Right ventricle myocardium inferior (tissue), 1 donor: ENCODE measurements around the gene ANXA2. TPM values are rescaled to one million over a fixed set of nuclear protein-coding genes. Genes with fewer than 3 reads are reported as not detected.
"Not testable (repeated sequence)": the region's sequence is repeated elsewhere in the genome, so short reads cannot be mapped to it uniquely, and the experiment has no call there.

Experiments used
- ATAC-seq: fragments of 200-7000 bp; cut with Tn5 transposase; one replicate; pipeline ENCODE4 v1.9.1; 2020; ENCODE audit warnings: mild to moderate bottlenecking, moderate library complexity
- DNase-seq: peaks from one replicate; pipeline ENCODE4 v3.0.0; 2021; ENCODE audit errors: missing footprints
- intact Hi-C: fragments of 100-400 bp; cut with DNase I; formaldehyde crosslinking; loops from one replicate; pipeline ENCODE4 v1.11.0; 2022
- total RNA-seq: library from RNA; stranded (reverse); fragmentation: NEBNext Ultra II Directional; extraction: Animal tissue kit (Norgen Biotek cat#: 25700); gene quantifications from one replicate; pipeline ENCODE4 v1.2.1, GENCODE V29; 2021
- donor health status: DM: no; HTN: yes; CAD: no; lungs with severe emphysema.

The ANXA2 gene
- total RNA-seq, 1 donor from 2014 or later, result 212 TPM

- ATAC-seq, result no peak
- intact Hi-C loops, result no loop called here
- no peak for DNase-seq
These were observed 22.5 kb downstream of the ANXA2 start for GRCh38 chr15:60375306-60375705.

- ATAC-seq, result peak; percentile 65
- no peak for DNase-seq
- intact Hi-C loops, result no loop called here
These were observed 23.1 kb downstream of the ANXA2 start for GRCh38 chr15:60374628-60375081.

DNA sequence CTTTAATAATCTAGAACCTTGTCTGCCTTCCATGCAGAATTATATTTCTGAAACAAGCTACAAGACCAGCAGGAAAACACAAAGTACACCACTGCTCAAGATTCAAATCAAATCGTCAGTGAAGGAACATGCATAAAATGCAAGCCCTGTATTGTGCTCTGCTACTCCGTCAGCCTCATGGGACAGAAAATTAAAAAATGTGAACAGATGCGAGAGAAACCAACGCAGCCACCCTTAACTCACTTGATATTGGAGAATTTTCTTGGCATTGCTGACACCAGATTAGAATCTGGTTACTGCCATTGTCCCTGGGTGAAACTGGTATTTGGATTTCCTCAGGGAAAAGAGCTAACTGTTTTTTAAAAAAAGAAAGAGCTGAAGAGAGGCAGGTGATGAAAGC is 23.6 kb downstream of the ANXA2 start:
- ATAC-seq, result no peak
- no peak for DNase-seq
- intact Hi-C loops, result no loop called here

GRCh38 chr15:60373745-60374144 is 24.0 kb downstream of the ANXA2 start:
- no peak for ATAC-seq
- no peak for DNase-seq
- intact Hi-C loops, result no loop called here

DNA sequence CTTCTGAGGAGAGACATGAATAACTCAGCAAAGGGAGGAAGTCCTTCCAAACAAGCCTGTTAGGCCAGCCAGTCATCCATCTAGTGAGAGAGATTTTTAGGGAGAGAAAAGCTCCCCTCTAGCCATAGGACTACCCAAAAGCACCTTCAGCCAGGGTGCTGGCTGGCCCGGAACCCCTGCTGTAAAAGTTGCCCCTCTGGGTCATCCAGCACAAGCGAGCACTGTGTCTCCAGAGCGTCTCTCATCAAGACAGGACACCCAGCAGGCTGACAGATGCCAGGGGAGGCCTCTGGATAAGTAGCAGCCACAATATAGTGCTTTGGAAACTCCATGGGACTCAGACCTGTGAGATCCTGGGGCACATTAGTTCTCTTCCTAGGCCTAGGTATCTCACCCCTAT is 24.5 kb downstream of the ANXA2 start:
- ATAC-seq (no peak), DNase-seq (no peak)
- intact Hi-C loops, result no loop called here

- intact Hi-C loops, result no loop called here
- DNase-seq (no peak), ATAC-seq (no peak)
These were observed 25.0 kb downstream of the ANXA2 start for GRCh38 chr15:60372756-60373155.

DNA sequence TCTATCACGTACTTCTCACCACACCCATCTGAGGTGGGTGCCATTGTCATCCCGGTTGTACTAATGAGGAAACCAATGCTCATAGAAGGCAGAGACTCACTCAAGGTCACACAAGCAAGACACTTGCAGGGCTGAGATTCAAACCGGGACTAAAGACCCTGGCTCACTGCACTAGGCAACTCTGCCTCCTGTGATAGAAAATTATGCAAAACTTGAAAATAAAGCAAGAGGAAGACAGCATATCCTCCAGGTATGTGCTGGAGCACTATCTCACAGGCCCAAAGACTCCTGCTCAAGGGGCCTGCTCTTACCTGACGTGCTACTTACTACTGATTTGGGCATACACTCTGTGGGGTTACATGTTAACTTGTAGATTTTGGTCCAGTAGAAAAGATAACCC is 25.6 kb downstream of the ANXA2 start:
- intact Hi-C loops, result no loop called here
- DNase-seq (no peak), ATAC-seq (no peak)

GRCh38 chr15:60371175-60372051 is 26.4 kb downstream of the ANXA2 start:
- intact Hi-C loops, result no loop called here
- DNase-seq, result no peak
- ATAC-seq, result peak; percentile 37

DNA sequence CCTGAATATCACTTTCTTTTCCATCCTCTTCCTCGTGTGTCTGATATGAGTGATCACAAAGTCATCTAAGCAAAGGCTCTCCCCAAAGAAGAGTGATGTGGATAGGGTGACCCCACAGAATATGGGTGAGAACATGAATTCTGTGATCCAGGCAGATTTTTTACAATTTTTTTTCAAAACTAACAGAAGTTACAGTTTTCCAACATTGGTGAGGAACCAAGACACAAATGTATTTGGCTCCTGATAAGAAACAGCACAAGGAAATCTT is 27.0 kb downstream of the ANXA2 start:
- no peak for ATAC-seq
- intact Hi-C loops, result no loop called here
- no peak for DNase-seq

- DNase-seq (no peak), ATAC-seq (peak; percentile 24)
- intact Hi-C loops, result no loop called here
These were observed 27.5 kb downstream of the ANXA2 start for GRCh38 chr15:60370105-60370868.

DNA sequence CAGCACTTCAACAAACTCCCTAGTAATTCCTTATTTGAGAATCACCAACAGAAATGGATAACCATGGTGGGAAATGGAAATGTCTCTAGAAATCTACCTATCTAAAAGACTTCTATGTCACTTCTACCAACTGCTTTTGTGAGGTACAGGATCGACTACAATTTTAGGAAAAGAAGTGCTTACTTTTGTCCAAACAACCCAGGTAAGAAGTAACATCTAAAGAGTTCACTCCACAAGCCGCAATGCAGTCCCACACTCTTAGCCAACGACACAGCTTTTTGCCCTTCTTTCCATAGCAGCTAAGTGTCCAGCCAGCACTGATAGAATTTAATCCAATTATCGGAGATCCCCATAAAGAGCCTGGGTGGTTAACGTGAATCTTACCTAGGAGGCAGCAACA is 28.1 kb downstream of the ANXA2 start:
- ATAC-seq, result no peak
- DNase-seq, result no peak
- intact Hi-C loops, result no loop called here

- intact Hi-C loops, result no loop called here
- DNase-seq, result no peak
- no peak for ATAC-seq
These were observed 33.2 kb downstream of the ANXA2 start for GRCh38 chr15:60364612-60364924.

- intact Hi-C loops, result loop anchor here (2.0 kb wide), 1 partner anchor 35 kb away; no protein-coding TSS in a partner anchor
- DNase-seq (no peak), ATAC-seq (no peak)
These were observed 33.7 kb downstream of the ANXA2 start for GRCh38 chr15:60363903-60364611.

DNA sequence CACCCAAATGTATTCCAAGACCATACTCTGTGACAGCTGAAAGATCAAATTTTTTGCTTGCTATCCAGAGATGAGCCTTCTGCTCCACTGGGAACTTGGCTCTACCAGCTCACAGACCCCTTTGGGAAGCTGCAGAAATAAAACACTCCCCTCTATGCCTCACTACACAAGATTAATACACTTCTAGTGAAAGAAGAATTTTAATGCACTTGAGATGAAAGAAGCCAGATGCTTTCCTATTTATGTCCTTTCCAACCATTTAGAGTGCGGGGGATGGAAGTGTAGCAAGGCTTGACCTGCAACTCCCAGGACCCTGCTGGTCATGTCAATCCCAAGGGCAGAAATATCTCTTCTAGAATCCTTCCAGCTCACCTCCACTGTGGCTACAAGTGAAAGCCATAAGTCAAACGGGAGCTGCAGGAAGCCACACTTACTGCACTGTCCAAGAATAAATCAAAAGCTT is 34.7 kb downstream of the ANXA2 start:
- DNase-seq (no peak), ATAC-seq (no peak)
- intact Hi-C loops, result loop anchor here (2.0 kb wide), 1 partner anchor 36 kb away; no protein-coding TSS in a partner anchor

GRCh38 chr15:60362321-60363086 is 35.3 kb downstream of the ANXA2 start:
- DNase-seq (no peak), ATAC-seq (peak; percentile 42)
- intact Hi-C loops, result loop anchor here (2.0 kb wide), 1 partner anchor 36 kb away; no protein-coding TSS in a partner anchor

- not testable (repeated sequence) for DNase-seq
- ATAC-seq, result peak; percentile 67
- intact Hi-C loops, result loop anchor here (1.0 to 5.0 kb wide), 2 partner anchors 85 to 1473 kb away; no protein-coding TSS in a partner anchor
These were observed 38.0 kb downstream of the ANXA2 start for GRCh38 chr15:60359738-60360137.

DNA sequence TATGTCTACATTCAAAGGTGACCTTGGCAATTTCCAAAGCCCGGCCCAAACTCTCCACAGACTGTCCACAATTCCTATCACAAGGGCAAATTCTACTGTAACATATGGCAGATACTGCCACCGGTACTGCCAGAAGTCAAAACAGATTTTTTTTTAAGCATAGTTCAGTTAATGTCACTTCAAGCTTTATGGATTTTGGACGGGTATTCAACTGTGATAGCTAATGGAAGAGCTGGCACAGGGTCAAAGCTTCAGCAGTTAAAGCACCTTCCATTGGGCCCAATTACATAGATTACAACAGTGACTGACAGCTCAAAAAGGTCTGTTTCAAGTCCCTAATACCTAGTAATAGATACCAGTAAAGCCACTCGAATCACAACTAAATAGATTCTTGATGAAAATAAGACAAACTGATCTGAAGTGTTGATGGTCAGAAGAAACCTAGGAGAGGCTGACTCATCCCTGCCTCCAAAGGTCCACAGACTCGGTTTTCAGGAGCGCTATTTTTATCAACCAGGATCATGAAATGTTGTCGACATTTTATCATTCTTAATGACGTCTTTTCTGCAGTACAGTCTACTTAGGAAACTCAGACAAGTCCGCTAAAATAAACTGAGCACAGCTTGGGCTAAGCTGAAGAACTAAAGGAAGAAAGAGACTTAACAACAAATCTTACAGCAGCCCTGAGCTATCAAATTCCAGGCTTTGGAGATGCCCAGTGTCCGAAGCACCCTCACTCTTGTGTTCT is 38.7 kb downstream of the ANXA2 start:
- ATAC-seq (peak; percentile 14), DNase-seq (no peak)
- intact Hi-C loops, result loop anchor here (1.0 to 5.0 kb wide), 2 partner anchors 85 to 1473 kb away; no protein-coding TSS in a partner anchor

DNA sequence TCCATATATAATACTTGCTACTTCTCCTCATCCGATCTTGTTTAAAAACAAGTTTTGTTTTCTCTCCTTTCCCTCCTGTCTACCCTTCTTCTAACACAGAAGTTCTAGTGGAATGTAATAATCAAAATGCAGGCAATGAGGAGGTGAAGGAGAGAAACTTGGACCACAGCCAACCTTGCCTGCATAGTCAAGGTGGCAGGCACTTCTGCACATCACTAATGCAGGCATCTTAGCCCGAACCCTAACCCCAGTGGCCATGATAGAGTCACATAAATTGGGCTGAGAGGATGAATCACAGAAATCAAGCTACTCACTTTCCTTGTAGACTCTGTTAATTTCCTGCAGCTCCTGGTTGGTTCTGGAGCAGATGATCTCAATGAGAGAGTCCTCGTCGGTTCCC is 41.0 kb downstream of the ANXA2 start:
- intact Hi-C loops, result loop anchor here (5.0 kb wide), 1 partner anchor 1475 kb away; no protein-coding TSS in a partner anchor
- DNase-seq (no peak), ATAC-seq (no peak)
